ENCODE measurements around the gene NATD1. TPM values are rescaled to one million over a fixed set of nuclear protein-coding genes. Genes with fewer than 3 reads are reported as not detected.

NATD1 gene
- total and polyA plus RNA-seq, 4 donors = 1.4 to 24.5 (median 2.9) TPM

DNA sequence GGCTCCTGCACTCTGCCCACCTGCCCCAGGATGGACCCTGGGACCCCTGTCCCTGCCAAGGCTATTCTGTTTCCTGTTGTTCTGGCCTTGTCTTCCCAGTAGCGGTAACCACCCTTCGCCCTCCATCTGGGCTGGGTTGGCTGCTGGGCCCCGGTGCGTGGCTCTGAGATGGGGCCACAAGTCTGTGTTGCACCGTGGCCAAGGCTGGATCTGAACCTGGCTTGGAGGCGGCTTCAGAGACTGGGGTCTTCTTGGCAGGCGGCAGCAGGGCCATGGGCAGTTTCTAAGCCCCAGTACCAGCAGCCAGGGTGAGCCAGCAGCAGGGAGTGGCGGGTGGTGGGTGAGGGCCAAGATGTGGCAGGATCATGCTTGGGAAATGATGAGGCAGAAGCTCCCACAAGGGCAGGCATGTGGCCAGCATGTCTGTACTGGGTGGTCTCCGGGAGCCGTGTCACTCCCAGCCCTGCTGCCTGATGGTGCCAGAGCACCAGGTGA is 43.9 kb upstream of the NATD1 start:
- no peak for TF ChIP-seq HNF4A (conservative IDR thresholded peaks at IDR 0.05)
- no peak for TF ChIP-seq SP1 (IDR thresholded peaks at IDR 0.05)
- TF ChIP-seq, protein P1, sequence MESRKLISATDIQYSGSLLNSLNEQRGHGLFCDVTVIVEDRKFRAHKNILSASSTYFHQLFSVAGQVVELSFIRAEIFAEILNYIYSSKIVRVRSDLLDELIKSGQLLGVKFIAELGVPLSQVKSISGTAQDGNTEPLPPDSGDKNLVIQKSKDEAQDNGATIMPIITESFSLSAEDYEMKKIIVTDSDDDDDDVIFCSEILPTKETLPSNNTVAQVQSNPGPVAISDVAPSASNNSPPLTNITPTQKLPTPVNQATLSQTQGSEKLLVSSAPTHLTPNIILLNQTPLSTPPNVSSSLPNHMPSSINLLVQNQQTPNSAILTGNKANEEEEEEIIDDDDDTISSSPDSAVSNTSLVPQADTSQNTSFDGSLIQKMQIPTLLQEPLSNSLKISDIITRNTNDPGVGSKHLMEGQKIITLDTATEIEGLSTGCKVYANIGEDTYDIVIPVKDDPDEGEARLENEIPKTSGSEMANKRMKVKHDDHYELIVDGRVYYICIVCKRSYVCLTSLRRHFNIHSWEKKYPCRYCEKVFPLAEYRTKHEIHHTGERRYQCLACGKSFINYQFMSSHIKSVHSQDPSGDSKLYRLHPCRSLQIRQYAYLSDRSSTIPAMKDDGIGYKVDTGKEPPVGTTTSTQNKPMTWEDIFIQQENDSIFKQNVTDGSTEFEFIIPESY (IDR thresholded peaks at IDR 0.05) = no peak
- TF ChIP-seq RXRA (IDR thresholded peaks at IDR 0.05) = no peak
- TF ChIP-seq, protein P2, sequence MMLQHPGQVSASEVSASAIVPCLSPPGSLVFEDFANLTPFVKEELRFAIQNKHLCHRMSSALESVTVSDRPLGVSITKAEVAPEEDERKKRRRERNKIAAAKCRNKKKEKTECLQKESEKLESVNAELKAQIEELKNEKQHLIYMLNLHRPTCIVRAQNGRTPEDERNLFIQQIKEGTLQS (IDR thresholded peaks at IDR 0.05) = no peak
- TF ChIP-seq TAF1 (conservative IDR thresholded peaks at IDR 0.05) = no peak
- TF ChIP-seq, protein P3, sequence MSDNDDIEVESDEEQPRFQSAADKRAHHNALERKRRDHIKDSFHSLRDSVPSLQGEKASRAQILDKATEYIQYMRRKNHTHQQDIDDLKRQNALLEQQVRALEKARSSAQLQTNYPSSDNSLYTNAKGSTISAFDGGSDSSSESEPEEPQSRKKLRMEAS (IDR thresholded peaks at IDR 0.05) = no peak
- TF ChIP-seq, protein P4, sequence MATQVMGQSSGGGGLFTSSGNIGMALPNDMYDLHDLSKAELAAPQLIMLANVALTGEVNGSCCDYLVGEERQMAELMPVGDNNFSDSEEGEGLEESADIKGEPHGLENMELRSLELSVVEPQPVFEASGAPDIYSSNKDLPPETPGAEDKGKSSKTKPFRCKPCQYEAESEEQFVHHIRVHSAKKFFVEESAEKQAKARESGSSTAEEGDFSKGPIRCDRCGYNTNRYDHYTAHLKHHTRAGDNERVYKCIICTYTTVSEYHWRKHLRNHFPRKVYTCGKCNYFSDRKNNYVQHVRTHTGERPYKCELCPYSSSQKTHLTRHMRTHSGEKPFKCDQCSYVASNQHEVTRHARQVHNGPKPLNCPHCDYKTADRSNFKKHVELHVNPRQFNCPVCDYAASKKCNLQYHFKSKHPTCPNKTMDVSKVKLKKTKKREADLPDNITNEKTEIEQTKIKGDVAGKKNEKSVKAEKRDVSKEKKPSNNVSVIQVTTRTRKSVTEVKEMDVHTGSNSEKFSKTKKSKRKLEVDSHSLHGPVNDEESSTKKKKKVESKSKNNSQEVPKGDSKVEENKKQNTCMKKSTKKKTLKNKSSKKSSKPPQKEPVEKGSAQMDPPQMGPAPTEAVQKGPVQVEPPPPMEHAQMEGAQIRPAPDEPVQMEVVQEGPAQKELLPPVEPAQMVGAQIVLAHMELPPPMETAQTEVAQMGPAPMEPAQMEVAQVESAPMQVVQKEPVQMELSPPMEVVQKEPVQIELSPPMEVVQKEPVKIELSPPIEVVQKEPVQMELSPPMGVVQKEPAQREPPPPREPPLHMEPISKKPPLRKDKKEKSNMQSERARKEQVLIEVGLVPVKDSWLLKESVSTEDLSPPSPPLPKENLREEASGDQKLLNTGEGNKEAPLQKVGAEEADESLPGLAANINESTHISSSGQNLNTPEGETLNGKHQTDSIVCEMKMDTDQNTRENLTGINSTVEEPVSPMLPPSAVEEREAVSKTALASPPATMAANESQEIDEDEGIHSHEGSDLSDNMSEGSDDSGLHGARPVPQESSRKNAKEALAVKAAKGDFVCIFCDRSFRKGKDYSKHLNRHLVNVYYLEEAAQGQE (IDR thresholded peaks at IDR 0.05) = no peak
- TF ChIP-seq RAD21 (IDR thresholded peaks at IDR 0.05) = no peak
- no peak for TF ChIP-seq NR2F2 (IDR thresholded peaks at IDR 0.05)
- TF ChIP-seq EGR1 (IDR thresholded peaks at IDR 0.05; ENCODE audit: low read depth in 2 of 2) = no peak
- TF ChIP-seq GABPA (IDR thresholded peaks at IDR 0.05 in 1 of 2, conservative IDR thresholded peaks at IDR 0.05 in 1 of 2) = no peak
- no peak for TF ChIP-seq FOXA2 (IDR thresholded peaks at IDR 0.05)
- TF ChIP-seq, protein P5, sequence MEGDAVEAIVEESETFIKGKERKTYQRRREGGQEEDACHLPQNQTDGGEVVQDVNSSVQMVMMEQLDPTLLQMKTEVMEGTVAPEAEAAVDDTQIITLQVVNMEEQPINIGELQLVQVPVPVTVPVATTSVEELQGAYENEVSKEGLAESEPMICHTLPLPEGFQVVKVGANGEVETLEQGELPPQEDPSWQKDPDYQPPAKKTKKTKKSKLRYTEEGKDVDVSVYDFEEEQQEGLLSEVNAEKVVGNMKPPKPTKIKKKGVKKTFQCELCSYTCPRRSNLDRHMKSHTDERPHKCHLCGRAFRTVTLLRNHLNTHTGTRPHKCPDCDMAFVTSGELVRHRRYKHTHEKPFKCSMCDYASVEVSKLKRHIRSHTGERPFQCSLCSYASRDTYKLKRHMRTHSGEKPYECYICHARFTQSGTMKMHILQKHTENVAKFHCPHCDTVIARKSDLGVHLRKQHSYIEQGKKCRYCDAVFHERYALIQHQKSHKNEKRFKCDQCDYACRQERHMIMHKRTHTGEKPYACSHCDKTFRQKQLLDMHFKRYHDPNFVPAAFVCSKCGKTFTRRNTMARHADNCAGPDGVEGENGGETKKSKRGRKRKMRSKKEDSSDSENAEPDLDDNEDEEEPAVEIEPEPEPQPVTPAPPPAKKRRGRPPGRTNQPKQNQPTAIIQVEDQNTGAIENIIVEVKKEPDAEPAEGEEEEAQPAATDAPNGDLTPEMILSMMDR (IDR thresholded peaks at IDR 0.05; ENCODE audit: low read depth, low read length, missing input control) = no peak
- no peak for TF ChIP-seq FOXA1 (IDR thresholded peaks at IDR 0.05)
- Histone ChIP-seq H3K4me3 (ENCODE audit: low read depth in 1 of 3, low read length in 3 of 3) (no peak overlapping the region), H3K9ac (ENCODE audit: low read depth in 1 of 2, low read length in 2 of 2) (no peak overlapping the region), H3K4me1 (ENCODE audit: control insufficient read depth in 4 of 4, insufficient read depth in 4 of 4, low read length in 3 of 4) (peaks cover 0 to 14% (median 0%) of the 10 kb centered on the region in 4 donors), H3K27ac (ENCODE audit: low read depth in 1 of 2, low read length in 2 of 2) (no peak overlapping the region), H3K27me3 (ENCODE audit: control insufficient read depth in 4 of 4, insufficient read depth in 4 of 4, low read length in 3 of 4) (no peaks in the 10 kb centered on the region), H3K9me3 (ENCODE audit: control insufficient read depth in 4 of 4, low read length in 3 of 4) (no peaks in the 10 kb centered on the region), H3K36me3 (ENCODE audit: control insufficient read depth in 4 of 4, insufficient read depth in 3 of 4, low read depth in 1 of 4, low read length in 3 of 4) (peaks cover under 1 to 37% (median 24%) of the 10 kb centered on the region in 4 donors)
- no peak for DNase-seq (ENCODE audit: low spot score)
- WGBS = 74% methylated on average over 10 of the region's 10 CpGs

Data from liver (tissue), 9 donors.